NK-92 treated with Interleukin-12 subunit alpha and Interleukin-12 subunit beta, amount 100 ng/mL, for 24 hours (cell line): ENCODE data around the gene MIOX.

Experiments used
- DNase-seq: peaks from one replicate; lab custom pipeline; 2025; lab: John Stamatoyannopoulos, UW

Gene MIOX

DNA sequence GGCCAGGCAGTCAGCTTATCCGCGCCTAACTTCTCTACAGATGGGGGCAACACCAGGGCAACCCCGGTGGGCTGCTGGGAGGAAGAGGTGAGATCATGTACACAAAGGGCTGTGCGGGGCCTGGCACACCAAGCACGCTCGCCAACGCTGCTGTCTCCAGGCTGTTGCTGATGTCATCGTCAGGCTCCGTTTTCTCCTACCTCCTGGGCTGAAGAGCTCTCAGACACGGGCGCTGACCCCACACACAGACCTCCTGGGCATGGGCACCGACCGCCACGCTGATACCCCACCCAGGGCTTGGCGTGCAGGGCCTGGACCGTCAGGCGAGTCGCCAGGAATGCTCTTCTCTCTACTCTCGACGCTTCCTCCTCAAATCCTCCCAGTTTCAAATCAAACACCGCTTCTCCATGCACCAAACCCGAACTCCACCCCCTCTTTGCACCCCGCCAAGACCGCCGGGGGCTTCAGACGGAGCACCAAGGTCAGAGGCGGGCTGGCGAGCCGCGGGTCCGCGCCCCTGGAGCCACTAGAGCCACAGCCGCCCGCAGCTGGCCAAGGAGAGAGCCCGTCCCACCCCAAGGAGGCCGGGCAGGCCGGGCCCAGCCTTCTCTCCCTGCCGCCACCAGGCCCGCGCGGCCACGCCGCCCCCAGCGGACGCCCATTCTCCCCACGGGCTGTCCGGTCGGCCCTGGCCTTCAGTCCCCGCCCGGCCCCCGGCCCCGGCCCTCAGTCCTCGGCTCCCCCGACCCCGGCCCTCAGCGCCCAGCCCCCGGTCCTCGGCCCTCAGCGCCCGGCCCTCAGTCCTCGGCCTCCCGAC lies 12.6 kb upstream of the MIOX start:
- DNase-seq = no peak

DNA sequence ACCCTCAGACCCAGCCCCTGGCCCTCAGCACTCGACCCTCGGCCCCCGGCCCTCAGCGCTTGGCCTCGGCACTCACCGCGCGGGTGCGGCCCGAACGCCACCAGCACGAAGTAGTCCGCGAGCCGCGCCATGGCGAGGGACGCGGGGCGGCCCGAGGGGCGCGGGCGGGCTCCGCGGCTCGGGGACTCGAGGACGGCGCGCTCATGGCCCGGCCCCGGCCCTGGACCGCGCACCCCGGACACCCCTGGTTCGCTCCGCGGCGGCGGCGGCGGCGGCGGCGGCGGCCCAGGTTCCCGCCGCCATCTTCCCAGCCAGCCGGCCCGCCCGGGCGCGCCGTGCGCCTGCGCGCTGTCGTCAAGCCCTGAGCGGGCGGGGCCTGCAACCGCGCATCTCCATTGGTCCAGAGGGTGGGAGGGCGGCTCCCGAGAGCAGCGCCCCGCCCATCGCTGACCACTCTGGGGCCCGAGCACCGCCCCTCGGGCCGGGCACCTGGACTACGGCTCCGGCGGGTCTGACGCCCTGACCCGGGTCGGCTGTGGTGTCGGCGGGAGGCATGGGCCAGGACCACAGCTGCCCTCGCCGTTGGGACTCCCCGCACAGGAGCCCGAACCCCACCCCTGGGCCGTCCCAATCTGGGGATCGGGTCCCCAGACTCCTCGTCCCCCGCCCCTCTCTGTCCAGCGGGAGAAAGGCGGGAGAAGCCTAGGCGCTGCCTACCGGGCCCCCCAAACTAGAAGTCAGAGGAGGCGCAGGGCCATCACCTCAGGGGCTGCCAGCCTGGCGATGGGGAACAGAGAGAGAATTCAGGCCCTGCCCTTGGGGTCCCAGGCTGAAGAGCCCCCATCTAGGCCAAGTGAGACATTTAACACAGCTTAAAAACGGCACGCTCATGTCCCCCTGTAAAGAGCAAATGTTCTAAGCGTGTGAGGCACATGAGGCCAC lies 11.7 kb upstream of the MIOX start, which contains the start of gene SBF1:
TSS of gene SBF1 (minus strand) at position 326 of the 942 bp plus-strand sequence. CDS start at position 131, 195 bp downstream.
- DNase-seq = peak; percentile 75

- DNase-seq = no peak
Observed at GRCh38 chr22:50475652-50476002, 11.0 kb upstream of the MIOX start.

- no peak for DNase-seq
Observed at GRCh38 chr22:50476868-50477267, 9.8 kb upstream of the MIOX start.

DNA sequence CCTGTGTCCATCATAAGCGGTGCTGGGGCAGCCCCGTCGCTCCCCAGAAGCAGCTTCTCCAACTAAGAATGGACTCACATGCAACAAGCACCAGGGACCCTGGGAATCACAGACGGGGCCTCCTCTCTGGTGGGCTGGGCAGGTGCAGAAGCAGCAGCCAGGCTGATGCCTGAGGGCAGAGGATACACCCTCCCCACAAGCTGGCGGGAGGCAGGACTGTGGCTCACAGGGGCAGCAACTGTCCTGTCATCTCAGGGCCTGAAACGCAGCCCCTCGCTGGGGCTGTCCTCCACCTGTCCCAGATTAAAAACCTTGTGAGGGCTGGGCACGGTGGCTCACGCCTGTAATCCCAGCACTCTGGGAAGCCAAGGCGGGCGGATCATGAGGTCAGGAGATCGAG lies 8.7 kb upstream of the MIOX start:
- no peak for DNase-seq

GRCh38 chr22:50479721-50480120 lies 6.9 kb upstream of the MIOX start:
- no peak for DNase-seq

DNA sequence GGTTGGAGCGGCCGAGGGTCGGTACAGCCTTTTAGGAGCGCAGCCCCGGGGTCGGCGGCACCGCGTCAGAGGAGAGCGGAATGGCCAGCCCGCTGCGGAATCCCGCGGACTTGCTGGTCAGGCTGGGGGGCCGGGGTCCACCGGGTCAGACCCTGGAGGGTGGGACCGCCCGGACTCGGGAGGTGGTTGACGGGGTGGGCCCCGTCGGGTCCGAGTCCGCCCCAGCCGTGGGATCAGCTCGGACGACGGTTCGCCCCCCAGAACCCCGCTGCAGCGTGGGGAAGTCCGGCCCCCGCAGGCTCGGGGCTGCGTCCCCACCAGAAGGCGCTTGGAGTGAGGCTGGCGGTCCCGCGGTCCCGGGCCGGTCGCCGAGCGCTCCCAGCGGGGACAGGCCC lies 5.6 kb upstream of the MIOX start:
- DNase-seq = no peak

DNA sequence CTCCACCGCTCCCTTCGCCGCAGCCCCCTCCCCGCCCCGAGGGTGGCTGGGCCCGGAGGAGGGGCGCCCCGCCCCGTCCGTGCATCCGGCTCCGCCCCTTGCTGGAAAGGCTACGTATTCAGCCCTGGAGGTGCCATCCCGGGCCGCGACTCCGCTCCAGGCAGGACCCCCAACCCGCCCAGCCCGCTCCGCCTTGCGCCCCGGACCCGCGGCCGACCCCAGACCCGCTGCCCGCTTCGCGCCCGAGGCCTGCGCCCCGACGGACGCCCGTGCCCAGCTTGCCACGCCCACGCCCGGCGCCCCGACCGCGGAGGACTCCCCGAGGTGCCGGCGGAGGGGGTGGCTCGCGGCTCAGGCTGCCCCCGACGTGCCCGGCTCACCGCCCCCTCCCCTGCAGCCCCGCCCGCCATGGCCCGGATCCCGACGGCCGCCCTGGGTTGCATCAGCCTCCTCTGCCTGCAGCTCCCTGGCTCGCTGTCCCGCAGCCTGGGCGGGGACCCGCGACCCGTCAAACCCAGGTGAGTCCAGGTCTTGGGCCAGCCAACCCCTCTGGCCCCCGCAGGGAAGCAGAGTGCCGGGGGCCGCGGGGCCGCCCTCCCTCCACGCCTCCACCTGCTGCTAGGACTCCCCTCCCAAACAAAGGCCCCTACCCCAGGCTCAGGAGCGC lies 5.1 kb upstream of the MIOX start, which contains the start of gene ADM2:
TSS of gene ADM2 (plus strand) at position 104 of the 667 bp plus-strand sequence. CDS start at position 409, 305 bp downstream.
- DNase-seq = no peak

GRCh38 chr22:50482107-50483074 lies 4.3 kb upstream of the MIOX start:
- no peak for DNase-seq

DNA sequence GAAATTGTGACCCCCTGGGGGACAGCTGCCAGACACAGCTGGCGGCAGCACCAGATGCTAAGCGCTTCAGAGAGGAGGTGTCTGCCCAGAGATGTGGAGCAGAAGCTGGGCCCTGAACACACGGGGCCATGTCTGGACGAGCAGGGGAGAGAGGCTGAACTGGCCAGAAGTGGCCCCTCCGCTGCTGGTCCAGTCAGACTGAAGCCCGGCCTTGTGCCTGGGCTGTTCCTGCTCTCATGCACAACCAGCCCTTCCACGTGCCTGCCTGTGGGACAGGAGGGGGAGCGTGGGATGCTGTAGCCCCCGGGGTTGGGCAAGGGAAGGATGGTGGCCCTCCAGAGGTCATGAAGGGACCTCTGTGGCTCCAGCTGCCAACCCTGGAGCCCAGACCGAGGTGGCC lies 3.6 kb upstream of the MIOX start:
- DNase-seq = no peak

DNA sequence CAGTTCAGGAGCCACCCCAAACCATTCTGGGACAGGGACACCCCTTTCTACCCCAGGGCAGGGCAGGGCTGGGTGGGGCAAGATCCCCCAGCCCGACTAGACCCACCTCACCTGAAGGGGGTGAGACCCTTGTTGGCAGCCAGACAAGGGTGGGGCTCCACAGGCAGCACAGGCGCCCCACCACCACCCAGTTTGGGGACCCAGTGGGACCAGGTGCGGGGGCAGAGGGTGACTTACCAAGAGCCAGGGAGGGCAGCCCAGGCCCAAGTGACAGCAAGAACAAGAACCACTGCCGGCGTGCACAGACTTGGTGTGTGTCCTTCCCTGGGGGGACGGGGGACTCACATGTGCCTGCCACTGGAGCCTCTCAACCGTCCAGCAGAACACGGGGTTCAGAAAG lies 3.1 kb upstream of the MIOX start:
- no peak for DNase-seq

DNA sequence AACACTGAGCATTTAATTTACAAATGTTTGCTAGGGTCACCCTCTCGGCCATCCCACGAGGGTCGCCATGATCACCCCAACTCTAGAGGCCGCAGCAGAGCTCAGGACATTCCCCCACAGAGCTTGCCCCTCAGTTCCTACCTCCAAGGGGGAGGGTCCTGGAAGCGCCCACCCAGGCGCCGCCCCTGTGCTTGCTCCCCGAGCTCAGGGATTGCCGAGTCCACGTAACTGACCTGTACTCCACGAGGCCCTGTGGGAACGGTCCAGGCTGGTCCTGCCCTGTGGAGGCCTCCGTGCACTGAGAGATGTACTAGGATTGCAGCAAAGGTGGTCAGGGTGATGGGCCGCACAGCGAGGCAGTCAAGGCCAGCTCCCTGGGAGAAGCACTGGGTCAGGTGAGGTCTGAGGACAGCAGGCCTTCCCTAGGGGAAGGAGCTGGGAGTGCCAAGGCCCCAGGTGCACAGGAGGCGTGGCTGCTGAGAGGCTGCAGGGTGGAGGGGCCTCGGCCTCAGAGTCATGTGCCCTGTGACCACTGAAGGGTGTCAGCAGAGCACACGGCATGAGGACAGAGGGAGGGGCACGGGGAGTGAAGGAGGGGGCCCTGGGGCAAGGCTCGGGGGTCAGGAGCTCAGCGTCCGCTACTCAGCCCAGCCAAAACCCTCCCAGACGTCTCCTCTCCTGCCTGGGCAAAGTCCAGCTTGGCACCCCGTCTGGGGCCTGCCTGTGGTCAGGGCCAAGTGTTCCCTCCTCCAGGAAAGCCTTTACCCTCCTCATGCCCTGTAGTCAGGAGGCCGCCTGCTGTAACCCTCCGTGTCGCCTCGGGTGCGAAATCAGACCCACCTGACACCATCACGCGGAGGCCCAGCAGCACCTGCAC lies 2.4 kb upstream of the MIOX start:
- no peak for DNase-seq

- DNase-seq = no peak
Observed at GRCh38 chr22:50485221-50486131, 1.2 kb upstream of the MIOX start.

- DNase-seq = no peak
Observed at GRCh38 chr22:50487290-50488005, 789 bp downstream of the MIOX start.

GRCh38 chr22:50488006-50488677 lies 1.5 kb downstream of the MIOX start:
- no peak for DNase-seq

DNA sequence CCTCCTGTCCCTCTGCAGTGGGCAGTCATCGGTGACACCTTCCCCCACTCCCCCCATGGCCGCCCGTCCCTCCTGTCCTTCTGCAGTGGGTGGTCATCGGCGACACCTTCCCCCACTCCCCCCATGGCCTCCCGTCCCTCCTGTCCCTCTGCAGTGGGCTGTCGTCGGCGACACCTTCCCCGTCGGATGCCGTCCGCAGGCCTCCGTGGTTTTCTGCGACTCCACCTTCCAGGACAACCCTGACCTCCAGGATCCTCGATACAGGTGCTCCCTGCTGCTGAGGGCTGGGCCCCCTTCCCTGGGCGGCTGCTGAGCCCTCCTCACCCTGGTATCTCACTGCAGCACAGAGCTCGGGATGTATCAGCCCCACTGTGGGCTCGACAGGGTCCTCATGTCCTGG lies 2.2 kb downstream of the MIOX start:
- no peak for DNase-seq

- no peak for DNase-seq
Observed at GRCh38 chr22:50489363-50490243, 2.9 kb downstream of the MIOX start.
